IPS-20b (cell line): ENCODE results near the gene NFIA.

Experiments used
- H3K27ac ChIP-seq: one replicate; pipeline ENCODE4 v1.5.1; 2013; ENCODE audit warnings: low read length
- H3K27me3 ChIP-seq: 2 replicates; pipeline ENCODE4 v1.6.1; 2013; ENCODE audit warnings: mild to moderate bottlenecking, low read length, inconsistent platforms; ENCODE audit not compliant: insufficient read depth
- H3K36me3 ChIP-seq: 2 replicates; pipeline ENCODE4 v1.6.1; 2013; ENCODE audit warnings: low read depth, mild to moderate bottlenecking, inconsistent platforms, low read length, moderate library complexity; ENCODE audit not compliant: insufficient read depth
- H3K4me1 ChIP-seq: 2 replicates; pipeline ENCODE4 v1.6.1; 2013; ENCODE audit warnings: mild to moderate bottlenecking, control low read depth, inconsistent platforms, low read length, moderate library complexity; ENCODE audit not compliant: insufficient read depth
- H3K4me3 ChIP-seq: 2 replicates; pipeline ENCODE4 v1.5.1; 2013; ENCODE audit warnings: mild to moderate bottlenecking, low read length, inconsistent platforms
- H3K9ac ChIP-seq: 2 replicates; pipeline ENCODE4 v1.6.1; 2013; ENCODE audit warnings: low read depth, mild to moderate bottlenecking, inconsistent platforms, low read length, moderate library complexity
- H3K9me3 ChIP-seq: 2 replicates; pipeline ENCODE4 v1.6.1; 2013; ENCODE audit warnings: mild to moderate bottlenecking, low read depth, low read length, inconsistent platforms; ENCODE audit not compliant: insufficient read depth

Gene NFIA

DNA sequence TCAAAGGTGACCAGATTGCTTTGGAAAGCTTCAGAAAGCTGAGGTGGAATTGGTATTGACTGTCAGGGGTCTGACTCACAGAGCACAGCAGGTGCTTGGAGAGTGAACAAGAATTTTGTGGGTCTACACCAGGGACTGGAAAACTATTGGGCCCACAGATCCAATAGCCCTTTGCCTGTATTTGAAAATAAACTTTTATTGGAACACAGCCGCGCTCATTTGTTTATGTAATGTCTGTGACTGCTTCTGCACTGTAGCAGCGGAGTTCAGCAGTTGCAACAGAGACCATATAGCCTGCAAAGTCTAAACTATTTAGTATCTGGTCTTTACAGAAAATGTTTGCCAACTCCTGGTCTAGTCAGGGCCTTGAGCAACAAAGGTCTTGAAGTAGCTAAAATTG lies 315.6 kb downstream of the NFIA start:
- no peaks in the 10 kb centered on the region for H3K36me3 ChIP-seq
- no peak overlapping the region for H3K4me3 ChIP-seq
- no peaks in the 10 kb centered on the region for H3K9me3 ChIP-seq
- H3K27me3 ChIP-seq, result peaks cover 9% of the 10 kb centered on the region
- no peak overlapping the region for H3K27ac ChIP-seq
- H3K9ac ChIP-seq, result no peak overlapping the region
- no peaks in the 10 kb centered on the region for H3K4me1 ChIP-seq

DNA sequence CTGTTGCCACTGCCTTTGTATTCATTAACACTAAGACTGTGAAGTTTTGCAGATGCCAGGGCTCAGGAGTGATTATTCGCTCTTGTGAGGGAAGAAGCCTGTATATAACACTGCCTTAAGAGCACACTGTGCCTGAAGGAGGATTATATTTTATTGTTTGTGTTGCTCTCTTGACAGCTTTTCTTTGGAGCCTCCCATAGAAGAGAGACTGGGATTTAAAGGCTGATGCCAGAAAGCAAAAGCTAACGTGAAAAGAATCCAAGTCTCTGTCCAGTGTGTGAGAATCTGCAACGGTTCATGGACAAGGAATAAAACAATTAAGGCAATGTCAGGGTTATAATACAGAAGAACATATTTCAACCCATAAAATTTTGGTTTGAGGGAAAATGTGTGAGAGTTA lies 316.8 kb downstream of the NFIA start:
- H3K4me3 ChIP-seq, result no peak overlapping the region
- H3K27me3 ChIP-seq, result no peaks in the 10 kb centered on the region

DNA sequence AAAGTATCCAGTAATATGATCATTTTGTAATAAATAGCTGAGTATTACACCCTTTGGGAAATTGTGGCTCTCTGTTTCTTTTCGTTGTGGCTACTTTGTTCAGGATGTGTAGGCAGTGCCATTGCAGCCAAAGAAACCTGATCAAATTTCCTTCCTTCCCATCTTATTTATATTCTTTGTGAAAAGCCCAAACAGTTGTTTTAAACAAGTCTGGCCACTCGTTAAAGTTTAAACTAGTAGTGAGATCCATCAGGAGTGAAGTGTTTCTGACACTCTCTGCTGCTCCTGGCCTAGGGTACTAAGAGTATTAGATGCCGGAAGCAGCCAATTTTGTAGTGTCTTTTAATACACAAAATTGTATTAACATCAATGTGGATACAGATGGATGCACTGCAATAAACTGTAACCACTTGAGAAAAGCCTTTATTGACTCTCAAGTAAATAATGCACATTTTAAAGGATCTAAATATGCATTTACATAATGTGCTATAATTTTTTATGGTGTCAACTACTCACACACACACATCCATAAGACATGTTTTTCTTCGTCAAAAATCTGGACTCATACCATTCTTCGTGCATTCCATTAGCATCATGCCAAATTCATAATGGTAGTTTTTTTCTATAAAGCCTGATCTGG lies 317.9 kb downstream of the NFIA start:
- H3K9me3 ChIP-seq, result no peaks in the 10 kb centered on the region

More for the DNA sequence above, 316.8 kb downstream of the NFIA start:
- no peak overlapping the region for H3K9ac ChIP-seq
- no peaks in the 10 kb centered on the region for H3K36me3 ChIP-seq
- no peaks in the 10 kb centered on the region for H3K9me3 ChIP-seq
- H3K27ac ChIP-seq, result no peak overlapping the region
- no peaks in the 10 kb centered on the region for H3K4me1 ChIP-seq

GRCh38 chr1:61400997-61401396 lies 318.6 kb downstream of the NFIA start:
- H3K4me3 ChIP-seq, result no peak overlapping the region
- H3K9ac ChIP-seq, result no peak overlapping the region
- no peaks in the 10 kb centered on the region for H3K27me3 ChIP-seq
- no peaks in the 10 kb centered on the region for H3K36me3 ChIP-seq
- no peaks in the 10 kb centered on the region for H3K4me1 ChIP-seq
- H3K27ac ChIP-seq, result no peak overlapping the region
- H3K9me3 ChIP-seq, result no peaks in the 10 kb centered on the region

More for the DNA sequence above, 317.9 kb downstream of the NFIA start:
- H3K9ac ChIP-seq, result no peak overlapping the region
- H3K4me3 ChIP-seq, result no peak overlapping the region
- H3K27ac ChIP-seq, result no peak overlapping the region
- no peaks in the 10 kb centered on the region for H3K27me3 ChIP-seq
- no peaks in the 10 kb centered on the region for H3K36me3 ChIP-seq
- H3K4me1 ChIP-seq, result no peaks in the 10 kb centered on the region

DNA sequence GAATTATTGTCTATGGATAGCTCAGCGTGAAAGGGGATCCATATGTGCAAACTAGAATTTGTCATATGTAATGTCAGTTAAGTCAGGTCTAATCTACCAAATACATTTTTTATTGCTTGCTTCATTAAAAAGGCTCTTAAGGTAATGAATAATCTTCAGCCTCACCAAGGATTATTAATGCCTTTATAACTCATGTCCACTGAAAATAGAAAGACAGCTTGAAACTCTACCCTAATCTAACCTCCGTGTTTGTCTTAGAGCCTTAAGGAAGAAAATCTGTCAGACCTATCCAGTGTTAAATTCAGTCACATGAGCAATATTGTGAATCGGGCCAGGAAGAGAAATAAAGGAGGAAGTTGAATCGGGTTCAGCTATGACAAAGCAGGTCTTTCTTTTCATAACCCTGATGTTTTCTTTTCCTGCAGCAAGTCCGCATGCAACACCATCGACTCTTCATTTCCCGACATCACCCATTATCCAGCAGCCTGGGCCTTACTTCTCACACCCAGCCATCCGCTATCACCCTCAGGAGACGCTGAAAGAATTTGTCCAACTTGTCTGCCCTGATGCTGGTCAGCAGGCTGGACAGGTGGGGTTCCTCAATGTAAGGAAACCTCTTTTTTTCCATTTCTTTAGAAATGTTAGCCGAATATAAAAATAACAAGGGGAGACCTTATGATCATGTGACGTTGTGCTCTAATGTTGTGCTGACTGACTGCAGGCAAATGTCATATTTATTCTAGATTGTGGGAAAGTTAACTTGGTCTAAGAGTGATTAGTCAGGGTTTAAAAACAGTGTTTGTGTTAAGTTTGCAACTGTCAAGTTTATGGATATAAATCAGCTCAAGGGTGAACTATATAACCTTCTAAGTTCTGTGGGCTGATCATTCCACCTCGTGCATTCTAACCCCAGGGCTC lies 321.6 kb downstream of the NFIA start:
- no peaks in the 10 kb centered on the region for H3K4me1 ChIP-seq
- H3K4me3 ChIP-seq, result no peak overlapping the region
- H3K9me3 ChIP-seq, result no peaks in the 10 kb centered on the region
- no peaks in the 10 kb centered on the region for H3K36me3 ChIP-seq
- no peak overlapping the region for H3K9ac ChIP-seq
- H3K27me3 ChIP-seq, result no peaks in the 10 kb centered on the region
- H3K27ac ChIP-seq, result no peak overlapping the region

DNA sequence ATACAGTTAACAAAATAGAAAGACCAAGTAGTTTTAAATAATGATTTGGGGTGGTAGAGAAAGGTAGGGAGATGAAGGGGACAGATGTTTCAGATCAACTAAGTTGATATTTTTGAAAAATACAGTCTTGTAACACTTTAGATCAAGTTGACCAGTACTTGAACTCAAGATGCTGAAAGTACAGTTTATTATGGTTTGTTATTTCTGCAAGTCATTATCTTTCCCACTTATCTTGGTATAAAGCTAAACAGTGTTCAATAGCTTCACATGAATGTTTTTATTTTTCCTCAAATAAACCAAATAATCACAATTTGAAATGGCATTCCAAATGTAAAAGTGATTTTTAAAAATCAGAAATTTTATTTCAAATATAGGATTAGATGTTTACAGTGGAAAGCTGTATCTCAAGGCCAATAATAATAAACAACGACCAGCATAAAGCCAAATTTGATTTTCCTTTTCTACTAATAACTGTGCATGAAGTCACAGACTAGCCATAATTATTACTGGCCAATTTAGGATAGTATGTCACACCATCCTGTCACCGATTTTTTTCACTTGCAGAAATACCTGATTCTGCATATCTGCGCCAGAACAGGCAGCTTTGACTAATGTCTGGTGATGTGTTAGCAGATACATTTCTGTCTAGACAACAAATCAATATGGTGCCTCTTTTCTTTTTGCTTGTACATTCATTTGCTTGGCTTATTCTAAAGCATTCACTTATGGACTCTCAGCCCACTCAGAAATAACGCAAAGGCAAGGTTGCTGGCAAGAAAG lies 322.4 kb downstream of the NFIA start:
- Histone ChIP-seq H3K4me3 (no peak overlapping the region), H3K27me3 (no peaks in the 10 kb centered on the region), H3K9ac (no peak overlapping the region), H3K36me3 (no peaks in the 10 kb centered on the region), H3K27ac (no peak overlapping the region), H3K9me3 (no peaks in the 10 kb centered on the region), H3K4me1 (no peaks in the 10 kb centered on the region)

GRCh38 chr1:61406467-61406866 lies 324.1 kb downstream of the NFIA start:
- Histone ChIP-seq H3K36me3 (no peaks in the 10 kb centered on the region), H3K27ac (no peak overlapping the region), H3K9me3 (no peaks in the 10 kb centered on the region), H3K9ac (no peak overlapping the region), H3K27me3 (no peaks in the 10 kb centered on the region), H3K4me1 (no peaks in the 10 kb centered on the region), H3K4me3 (no peak overlapping the region)

- Histone ChIP-seq H3K9ac (no peak overlapping the region), H3K27ac (no peak overlapping the region), H3K4me1 (no peaks in the 10 kb centered on the region), H3K36me3 (no peaks in the 10 kb centered on the region), H3K9me3 (no peaks in the 10 kb centered on the region), H3K27me3 (no peaks in the 10 kb centered on the region), H3K4me3 (no peak overlapping the region)
Observed at GRCh38 chr1:61412601-61413000, 330.2 kb downstream of the NFIA start.

GRCh38 chr1:61419196-61419595 lies 336.8 kb downstream of the NFIA start:
- Histone ChIP-seq H3K36me3 (no peaks in the 10 kb centered on the region), H3K4me3 (no peak overlapping the region), H3K27ac (no peak overlapping the region), H3K4me1 (peaks cover 14% of the 10 kb centered on the region; the same call in 1 of the 2 replicates), H3K27me3 (no peaks in the 10 kb centered on the region), H3K9me3 (no peaks in the 10 kb centered on the region), H3K9ac (no peak overlapping the region)

- no peak overlapping the region for H3K27ac ChIP-seq
- H3K9ac ChIP-seq, result no peak overlapping the region
- H3K9me3 ChIP-seq, result no peaks in the 10 kb centered on the region
- H3K4me3 ChIP-seq, result no peak overlapping the region
- H3K4me1 ChIP-seq, result peaks cover 14% of the 10 kb centered on the region; the same call in 1 of the 2 replicates
- H3K27me3 ChIP-seq, result no peaks in the 10 kb centered on the region
- no peaks in the 10 kb centered on the region for H3K36me3 ChIP-seq
Observed at GRCh38 chr1:61419657-61420056, 337.3 kb downstream of the NFIA start.

DNA sequence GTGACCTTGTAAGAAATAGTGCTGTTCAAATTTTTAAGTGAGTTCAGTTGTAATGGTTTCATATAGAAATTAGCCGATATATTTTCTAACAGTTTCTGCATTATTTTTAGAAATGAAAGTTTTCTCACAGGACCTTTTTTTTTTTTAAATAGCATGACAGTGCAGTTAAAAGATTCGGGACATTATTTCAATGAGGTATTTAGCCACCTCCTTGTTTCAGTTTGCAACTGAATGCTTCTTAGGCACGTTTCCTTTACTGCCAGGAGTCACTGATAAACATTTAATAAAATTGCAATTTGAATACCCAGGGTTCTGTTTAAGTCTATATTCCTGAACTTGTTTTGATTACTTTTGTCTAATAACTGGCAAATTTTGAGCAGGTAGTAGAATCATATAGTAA lies 337.9 kb downstream of the NFIA start:
- no peaks in the 10 kb centered on the region for H3K9me3 ChIP-seq
- H3K36me3 ChIP-seq, result no peaks in the 10 kb centered on the region
- no peaks in the 10 kb centered on the region for H3K27me3 ChIP-seq
- H3K4me3 ChIP-seq, result no peak overlapping the region
- no peak overlapping the region for H3K9ac ChIP-seq
- peaks cover 14% of the 10 kb centered on the region; the same call in 1 of the 2 replicates for H3K4me1 ChIP-seq
- H3K27ac ChIP-seq, result no peak overlapping the region
